NB4 (cell line): ENCODE measurements around the gene SLC22A23.

ENCODE experiments used
- MYC ChIP-seq: IDR thresholded peaks from 2 replicates; pipeline ENCODE4 v1.6.1; 2011; ENCODE audit warnings: low read depth, low read length
- POLR2A ChIP-seq: IDR thresholded peaks from 2 replicates; pipeline ENCODE4 v1.6.1; 2011; ENCODE audit warnings: mild to moderate bottlenecking; ENCODE audit not compliant: insufficient read length; ENCODE audit errors: extremely low read depth
- TF ChIP-seq, protein P1 (sequence below): IDR thresholded peaks from one replicate; pipeline ENCODE4 v1.5.1; 2012; ENCODE audit warnings: low read depth, low read length

DNA sequence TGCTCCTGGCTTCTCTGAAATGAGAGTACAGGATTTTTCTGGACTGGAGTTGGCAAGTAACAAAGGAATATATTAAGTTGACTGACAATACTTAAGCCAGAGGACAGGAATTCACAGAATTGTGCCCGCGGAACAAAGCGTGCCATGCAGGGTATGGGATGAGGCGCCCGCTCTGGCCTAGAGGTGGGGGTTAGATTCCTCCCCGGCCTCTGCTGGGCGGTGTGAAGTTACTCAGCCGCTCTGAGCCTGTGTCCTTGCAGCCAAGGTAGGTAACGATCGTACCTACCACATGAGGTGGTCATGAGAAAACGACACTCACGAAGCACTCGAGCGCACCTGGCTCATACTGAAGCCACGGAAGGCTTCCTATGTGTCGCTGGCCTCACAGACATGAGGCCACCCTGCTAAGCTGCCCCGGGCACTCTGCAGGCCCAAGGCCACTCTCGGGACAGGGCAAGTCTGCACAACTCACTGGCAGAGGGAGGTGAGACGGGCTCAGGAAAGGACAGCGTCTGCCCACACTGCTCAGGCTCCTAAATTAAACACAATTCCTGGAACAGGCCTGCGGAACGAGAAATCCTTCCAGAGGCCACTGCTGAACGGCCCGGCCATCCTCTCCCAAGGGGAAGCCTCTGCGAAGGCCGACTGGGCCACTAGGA, 127.3 kb downstream of the SLC22A23 start:
- TF ChIP-seq, protein P1, sequence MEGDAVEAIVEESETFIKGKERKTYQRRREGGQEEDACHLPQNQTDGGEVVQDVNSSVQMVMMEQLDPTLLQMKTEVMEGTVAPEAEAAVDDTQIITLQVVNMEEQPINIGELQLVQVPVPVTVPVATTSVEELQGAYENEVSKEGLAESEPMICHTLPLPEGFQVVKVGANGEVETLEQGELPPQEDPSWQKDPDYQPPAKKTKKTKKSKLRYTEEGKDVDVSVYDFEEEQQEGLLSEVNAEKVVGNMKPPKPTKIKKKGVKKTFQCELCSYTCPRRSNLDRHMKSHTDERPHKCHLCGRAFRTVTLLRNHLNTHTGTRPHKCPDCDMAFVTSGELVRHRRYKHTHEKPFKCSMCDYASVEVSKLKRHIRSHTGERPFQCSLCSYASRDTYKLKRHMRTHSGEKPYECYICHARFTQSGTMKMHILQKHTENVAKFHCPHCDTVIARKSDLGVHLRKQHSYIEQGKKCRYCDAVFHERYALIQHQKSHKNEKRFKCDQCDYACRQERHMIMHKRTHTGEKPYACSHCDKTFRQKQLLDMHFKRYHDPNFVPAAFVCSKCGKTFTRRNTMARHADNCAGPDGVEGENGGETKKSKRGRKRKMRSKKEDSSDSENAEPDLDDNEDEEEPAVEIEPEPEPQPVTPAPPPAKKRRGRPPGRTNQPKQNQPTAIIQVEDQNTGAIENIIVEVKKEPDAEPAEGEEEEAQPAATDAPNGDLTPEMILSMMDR, result no peak
- no peak for TF ChIP-seq POLR2A
- TF ChIP-seq MYC, result no peak
